GM12878 (cell line): ENCODE measurements around the gene UNC119B. TPM values are rescaled to one million over a fixed set of nuclear protein-coding genes. Genes with fewer than 3 reads are reported as not detected.

Experiments used
- ATAC-seq: fragments of 200-7000 bp; cut with Tn5 transposase; 3 replicates; pipeline ENCODE4 v1.9.1; 2020; ENCODE audit warnings: mild to moderate bottlenecking, moderate library complexity
- BruUV-seq: library from RNA; stranded (reverse); fragments of 400-500 nt; replicated peaks from 2 replicates; lab custom pipeline; 2021; lab: Mats Ljungman, UMichigan
- CTCF ChIA-PET: fragments of 300-600 bp; sonication (Branson Sonifier 250); formaldehyde crosslinking; extraction: SDS; loops from one replicate; lab custom pipeline; 2021; ENCODE audit warnings: inconsistent platforms; lab: Yijun Ruan, JAX
- POLR2A ChIA-PET: fragments of 350-600 bp; formaldehyde crosslinking; extraction: SDS; loops from one replicate; lab custom pipeline; 2021; ENCODE audit warnings: inconsistent platforms; lab: Charles Lee
- RAD21 ChIA-PET: fragments of 300-600 bp; sonication (Branson Sonifier 250); formaldehyde crosslinking; loops from one replicate; lab custom pipeline; 2023; ENCODE audit warnings: antibody characterized with exemption; ENCODE audit not compliant: unreplicated experiment; lab: Charles Lee
- SMC1A ChIA-PET: fragments of 300-600 bp; sonication (Branson Sonifier 250); formaldehyde crosslinking; loops from one replicate; lab custom pipeline; 2023; ENCODE audit not compliant: unreplicated experiment, uncharacterized antibody; lab: Charles Lee
- DNase-seq: peaks from one replicate; pipeline ENCODE4 v3.0.0-alpha.2; 2011; ENCODE audit warnings: low read depth, low spot score
- FAIRE-seq: peaks from 3 replicates; lab custom pipeline; 2011; peaks lifted over from hg19 to GRCh38; lab: Jason Lieb, UNC
- H2AFZ ChIP-seq: 2 replicates; pipeline ENCODE4 v1.6.0; 2011; ENCODE audit warnings: low read depth, low read length, control low read depth; ENCODE audit not compliant: control insufficient read depth
- H3K27ac ChIP-seq: 2 replicates; pipeline ENCODE4 v1.5.1; 2011; ENCODE audit warnings: control low read depth; ENCODE audit not compliant: control insufficient read depth, insufficient read depth
- H3K27me3 ChIP-seq, 2 experiments: replicated peaks in 1 of 2; 2 replicates each; pipeline versions ENCODE4 v1.6.0 to v1.6.1; 2011; ENCODE audit warnings: low read length in 1 of 2; ENCODE audit not compliant: control insufficient read depth in 2 of 2, insufficient read depth in 2 of 2
- H3K36me3 ChIP-seq, 2 experiments: 2 replicates each; pipeline ENCODE4 v1.5.1; 2011; ENCODE audit warnings: low read length in 1 of 2; ENCODE audit not compliant: control insufficient read depth in 2 of 2, insufficient read depth in 2 of 2
- H3K4me1 ChIP-seq: 2 replicates; pipeline ENCODE4 v1.6.1; 2011; ENCODE audit warnings: mild to moderate bottlenecking, low read length, moderate library complexity, mixed read lengths; ENCODE audit not compliant: control insufficient read depth, insufficient read depth
- H3K4me2 ChIP-seq: 2 replicates; pipeline ENCODE4 v1.6.0; 2011; ENCODE audit warnings: control low read depth; ENCODE audit not compliant: control insufficient read depth, insufficient read depth
- H3K4me3 ChIP-seq: fragments of 200-600 bp; sonication (generic); 2 replicates; pipeline ENCODE4 v1.5.1; 2016
- H3K79me2 ChIP-seq: 2 replicates; pipeline ENCODE4 v1.6.0; 2011; ENCODE audit warnings: low read length; ENCODE audit not compliant: control insufficient read depth, insufficient read depth
- H3K9ac ChIP-seq: 2 replicates; pipeline ENCODE4 v1.8.0; 2011; ENCODE audit warnings: low read length, control low read depth, mixed read lengths; ENCODE audit not compliant: control insufficient read depth, insufficient read depth
- H3K9me3 ChIP-seq: replicated peaks from 3 replicates; pipeline ENCODE4 v1.5.1; 2011; ENCODE audit warnings: mild to moderate bottlenecking, low read length; ENCODE audit not compliant: control insufficient read depth, insufficient read depth
- H4K20me1 ChIP-seq: 2 replicates; pipeline ENCODE4 v1.6.0; 2011; ENCODE audit not compliant: control insufficient read depth, insufficient read depth
- ASH2L ChIP-seq: fragments of 300-600, 200-600 bp; sonication (generic); IDR thresholded peaks from 2 replicates; pipeline ENCODE4 v1.6.1; 2017; ENCODE audit warnings: low read depth, mild to moderate bottlenecking, borderline replicate concordance
- ATF7 ChIP-seq: fragments of 450-650 bp; IDR thresholded peaks from 2 replicates; pipeline ENCODE4 v1.6.1; 2016; ENCODE audit warnings: low read depth, mild to moderate bottlenecking
- EED ChIP-seq: sonication (generic); IDR thresholded peaks from 2 replicates; pipeline ENCODE4 v1.6.1; 2016; ENCODE audit warnings: antibody characterized with exemption, low read depth
- FOXK2 ChIP-seq: fragments of 450-650 bp; IDR thresholded peaks from 2 replicates; pipeline ENCODE4 v1.6.1; 2017; ENCODE audit warnings: mild to moderate bottlenecking, moderate library complexity
- HCFC1 ChIP-seq: fragments of 150-350 bp; IDR thresholded peaks from 2 replicates; pipeline ENCODE4 v1.6.1; 2014; ENCODE audit warnings: low read length
- IRF3 ChIP-seq: fragments of 450-650 bp; IDR thresholded peaks from 2 replicates; pipeline ENCODE4 v1.6.1; 2014; ENCODE audit warnings: mild to moderate bottlenecking
- SIX5 ChIP-seq: IDR thresholded peaks from 2 replicates; pipeline ENCODE4 v1.6.1; 2011; ENCODE audit warnings: mild to moderate bottlenecking, low read depth, low read length, moderate library complexity; ENCODE audit not compliant: severe bottlenecking
- SMAD5 ChIP-seq: IDR thresholded peaks from 2 replicates; pipeline ENCODE4 v1.6.1; 2016; ENCODE audit warnings: antibody characterized with exemption, low read depth
- YY1 ChIP-seq: IDR thresholded peaks from 2 replicates; pipeline ENCODE4 v1.6.1; 2011; ENCODE audit warnings: low read depth, mild to moderate bottlenecking, low read length
- ZBED1 ChIP-seq: IDR thresholded peaks from 2 replicates; pipeline ENCODE4 v1.6.1; 2016; ENCODE audit warnings: borderline replicate concordance
- WGBS: methylation state at CpG from one replicate; pipeline ENCODE4 v1.1.6; 2016; ENCODE audit warnings: low lambda C conversion rate; ENCODE audit not compliant: insufficient replicate concordance, insufficient coverage; ENCODE audit errors: missing lambda C conversion rate; 5-methylcytosine and 5-hydroxymethylcytosine counted together
- in situ Hi-C: fragments of 300-500 bp; cut with MboI; formaldehyde crosslinking; loops from 9 replicates; pipeline ENCODE4 v1.14.3; 2018; ENCODE audit warnings: mixed read lengths
- intact Hi-C: fragments of 100-400 bp; cut with micrococcal nuclease; formaldehyde crosslinking; loops from one replicate; pipeline ENCODE4 v1.14.2; 2022; ENCODE audit not compliant: unreplicated experiment
- polyA plus RNA-seq, 11 experiments: library from polyadenylated mRNA; depleted of rRNA in 4 of 11; unstranded in 6 of 11; stranded (reverse) in 5 of 11; fragments of >200 nt; fragmentation: Nextera tagmentation in 4 of 11; fragmentation: Illumina TruSeq in 1 of 11; extraction: Ambion mirVana in 4 of 11; extraction: Trizol in 1 of 11; gene quantifications; 1 replicate in 1 of 11; 2 replicates in 10 of 11; pipeline versions ENCODE4 v1.2.1 to v1.2.3, GENCODE V29; 2011 to 2016; ENCODE audit warnings: inconsistent platforms in 2 of 11, missing spikeins in 2 of 11, low read depth in 1 of 11
- total RNA-seq, 4 experiments: library from RNA; depleted of rRNA in 3 of 4; stranded (reverse); fragments of >200 nt in 3 of 4; fragmentation: Illumina TruSeq in 1 of 4; extraction: Trizol in 1 of 4; gene quantifications; 2 replicates each; pipeline versions ENCODE4 v1.2.1 to v1.2.3, GENCODE V29; 2013 to 2021

Gene UNC119B
- total and polyA plus RNA-seq, 10 of the 15 experiments (the other 5 are each of a cell fraction or from before 2014, with no cell fraction given): 4.3 to 31.5 (median 10.5) TPM

DNA sequence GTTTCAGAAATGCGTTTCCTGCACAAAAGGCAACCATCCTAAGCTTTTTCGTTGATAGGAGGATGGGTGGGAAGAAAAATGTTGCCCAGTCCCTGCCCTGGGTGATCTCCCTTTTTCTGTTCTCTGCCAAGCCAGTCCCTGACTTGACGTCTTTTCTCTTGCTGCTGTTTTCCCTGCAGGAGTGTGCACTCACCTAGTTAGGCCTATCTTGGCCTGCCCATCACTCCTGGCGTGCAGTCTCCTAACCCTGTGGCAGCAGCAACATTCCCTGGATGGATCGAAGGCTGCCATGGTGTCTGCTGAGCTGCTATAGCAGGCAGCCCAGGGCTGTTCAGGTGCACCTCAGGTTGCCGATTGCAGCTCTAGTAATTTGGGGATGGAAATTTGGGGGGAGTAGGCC is 1.2 kb downstream of the UNC119B start:
- Histone ChIP-seq H3K4me2 (peak overlapping the region; percentile 89), H3K27me3 (no peaks in the 10 kb centered on the region), H3K4me1 (peaks cover 15% of the 10 kb centered on the region), H3K9ac (peak overlapping the region; percentile 81), H3K79me2 (peaks cover 15% of the 10 kb centered on the region), H2AFZ (peak overlapping the region; percentile 80), H3K27ac (peak overlapping the region; percentile 62), H3K4me3 (peak overlapping the region; percentile 68), H3K36me3 (peaks cover 0 to 15% of the 10 kb centered on the region in 2 experiments; a peak in 3 of 4 replicates), H3K9me3 (no peaks in the 10 kb centered on the region), H4K20me1 (no peaks in the 10 kb centered on the region)
- 50% methylated on average over 6 of the region's 6 CpGs for WGBS
- no peak for TF ChIP-seq YY1
- TF ChIP-seq EED: no peak
- no peak for TF ChIP-seq IRF3
- ChIA-PET CTCF (interaction anchor here (0.6 to 5.5 kb wide), 15 partner anchors 9 to 260 kb away, joined by 3 to 88 read pairs (median 4); partner anchors contain the start of gene POP5), RAD21 (interaction anchor here (0.7 to 3.9 kb wide), 11 partner anchors 10 to 260 kb away, joined by 3 to 37 read pairs (median 5); partner anchors contain the start of genes MLEC and POP5), POLR2A (interaction anchor here (0.9 to 2.4 kb wide), 4 partner anchors 20 to 101 kb away, joined by 3 to 7 read pairs (median 4); partner anchors contain the start of gene MLEC), SMC1A (interaction anchor here (0.7 to 5.3 kb wide), 12 partner anchors 17 to 260 kb away, joined by 3 to 68 read pairs (median 5); partner anchors contain the start of genes MLEC and POP5)
- DNase-seq: no peak
- FAIRE-seq: no peak
- BruUV-seq: no TSS peak
- intact Hi-C loops (loop anchor here (5.0 kb wide), 2 partner anchors 84 to 261 kb away; no protein-coding TSS in a partner anchor), in situ Hi-C loops (loop anchor here (5.0 kb wide), 2 partner anchors 64 to 129 kb away; partner anchors contain the start of gene POP5)
- no peak for ATAC-seq

DNA sequence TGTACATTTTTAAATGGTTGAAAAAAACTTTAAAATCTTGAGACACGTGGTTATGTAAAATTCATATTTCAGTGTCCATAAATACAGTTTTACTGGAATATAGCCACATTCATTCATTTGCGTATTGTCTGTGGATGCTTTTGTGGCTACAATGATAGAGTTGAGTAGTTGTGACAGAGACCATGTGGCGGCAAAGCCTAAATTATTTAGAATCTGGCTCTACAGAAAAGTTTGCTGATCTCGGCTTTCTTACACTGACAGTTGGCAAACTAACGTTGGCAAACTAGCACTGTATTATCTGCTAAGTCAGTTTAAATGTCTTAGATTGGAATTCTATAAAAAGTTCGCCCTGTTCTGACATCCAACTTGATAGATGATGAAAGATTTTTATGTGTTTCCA is 2.4 kb downstream of the UNC119B start:
- Histone ChIP-seq H3K4me3 (no peak overlapping the region), H3K9me3 (no peaks in the 10 kb centered on the region), H3K9ac (no peak overlapping the region), H3K79me2 (peaks cover 15% of the 10 kb centered on the region), H2AFZ (no peak overlapping the region), H3K4me1 (peaks cover 15% of the 10 kb centered on the region), H3K27me3 (no peaks in the 10 kb centered on the region), H3K36me3 (peaks cover 3 to 20% of the 10 kb centered on the region in 2 experiments), H3K27ac (no peak overlapping the region), H4K20me1 (no peaks in the 10 kb centered on the region), H3K4me2 (no peak overlapping the region)
- POLR2A ChIA-PET: interaction anchor here (2.4 kb wide), 1 partner anchor 21 kb away, joined by 7 read pairs; no protein-coding TSS in a partner anchor
- no peak for FAIRE-seq
- intact Hi-C loops: loop anchor here (2.0 to 5.0 kb wide), 3 partner anchors 26 to 260 kb away; partner anchors contain the start of gene MLEC
- RAD21 ChIA-PET: interaction anchor here (0.8 to 3.1 kb wide), 6 partner anchors 9 to 259 kb away, joined by 3 to 37 read pairs (median 8); partner anchors contain the start of gene POP5
- no peak for DNase-seq
- no TSS peak for BruUV-seq
- SMC1A ChIA-PET: interaction anchor here (1.4 to 5.3 kb wide), 7 partner anchors 18 to 259 kb away, joined by 5 to 68 read pairs (median 10); partner anchors contain the start of genes MLEC and POP5
- in situ Hi-C loops: loop anchor here (5.0 kb wide), 2 partner anchors 65 to 130 kb away; partner anchors contain the start of gene POP5
- no peak for ATAC-seq
- WGBS: 90% methylated on average over 6 of the region's 6 CpGs
- CTCF ChIA-PET: interaction anchor here (1.2 to 5.5 kb wide), 6 partner anchors 8 to 130 kb away, joined by 3 to 88 read pairs (median 16); partner anchors contain the start of gene POP5
- TF ChIP-seq HCFC1 (no peak), SMAD5 (no peak), IRF3 (no peak), ZBED1 (no peak), SIX5 (no peak), FOXK2 (no peak), ASH2L (no peak), ATF7 (no peak)
